ENCODE results near the gene TRAF1. TPM values are rescaled to one million over a fixed set of nuclear protein-coding genes. Genes with fewer than 3 reads are reported as not detected.

The TRAF1 gene
- total RNA-seq, 4 donors from 2014 or later = 5.7 to 7.8 (median 6.6) TPM

DNA sequence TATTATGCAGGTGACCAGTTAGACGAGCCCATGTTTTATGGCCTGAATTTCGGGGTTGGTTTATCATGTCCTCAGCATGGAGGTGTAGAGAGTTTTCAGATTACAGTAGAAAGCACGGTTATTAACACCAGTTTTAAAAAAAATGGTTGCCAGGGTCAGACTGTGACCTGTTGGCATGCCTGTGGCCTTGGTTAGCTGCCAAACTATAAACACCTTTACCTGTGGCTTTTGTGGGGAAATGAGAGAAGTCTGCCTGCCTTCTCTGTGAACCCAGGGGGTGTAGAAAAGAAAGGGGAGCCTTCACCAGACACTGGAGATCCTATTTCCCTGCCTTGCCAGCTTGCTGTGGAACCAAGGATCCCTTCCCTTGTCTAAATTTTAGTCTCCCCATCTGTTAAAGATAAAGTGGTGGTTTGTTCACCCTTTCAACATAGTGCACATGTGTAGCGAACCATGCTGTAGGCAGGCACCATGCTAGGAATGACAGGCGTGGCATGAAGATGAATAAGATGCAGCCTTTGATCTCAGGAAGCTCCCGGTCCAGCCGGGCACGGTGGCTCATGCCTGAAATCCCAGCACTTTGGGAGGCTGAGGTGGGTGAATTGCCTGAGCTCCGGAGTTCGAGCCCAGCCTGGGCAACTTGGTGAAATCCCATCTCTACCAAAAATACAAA, 43.5 kb downstream of the TRAF1 start:
- H3K36me3 ChIP-seq = no peaks in the 10 kb centered on the region
- no peaks in the 10 kb centered on the region for H3K27me3 ChIP-seq
- intact Hi-C loops (cut with DNase I) = no loop called here
- no peaks in the 10 kb centered on the region for H3K9me3 ChIP-seq
- H3K4me1 ChIP-seq = no peaks in the 10 kb centered on the region
- H3K27ac ChIP-seq = no peak overlapping the region
- 81 to 89% methylated on average over 9 to 10 of the region's 10 CpGs for WGBS, 2 donors
- no peak for DNase-seq
- no peak overlapping the region for H3K4me3 ChIP-seq (replicated peaks in 1 of 3)
- TF ChIP-seq, protein P1, sequence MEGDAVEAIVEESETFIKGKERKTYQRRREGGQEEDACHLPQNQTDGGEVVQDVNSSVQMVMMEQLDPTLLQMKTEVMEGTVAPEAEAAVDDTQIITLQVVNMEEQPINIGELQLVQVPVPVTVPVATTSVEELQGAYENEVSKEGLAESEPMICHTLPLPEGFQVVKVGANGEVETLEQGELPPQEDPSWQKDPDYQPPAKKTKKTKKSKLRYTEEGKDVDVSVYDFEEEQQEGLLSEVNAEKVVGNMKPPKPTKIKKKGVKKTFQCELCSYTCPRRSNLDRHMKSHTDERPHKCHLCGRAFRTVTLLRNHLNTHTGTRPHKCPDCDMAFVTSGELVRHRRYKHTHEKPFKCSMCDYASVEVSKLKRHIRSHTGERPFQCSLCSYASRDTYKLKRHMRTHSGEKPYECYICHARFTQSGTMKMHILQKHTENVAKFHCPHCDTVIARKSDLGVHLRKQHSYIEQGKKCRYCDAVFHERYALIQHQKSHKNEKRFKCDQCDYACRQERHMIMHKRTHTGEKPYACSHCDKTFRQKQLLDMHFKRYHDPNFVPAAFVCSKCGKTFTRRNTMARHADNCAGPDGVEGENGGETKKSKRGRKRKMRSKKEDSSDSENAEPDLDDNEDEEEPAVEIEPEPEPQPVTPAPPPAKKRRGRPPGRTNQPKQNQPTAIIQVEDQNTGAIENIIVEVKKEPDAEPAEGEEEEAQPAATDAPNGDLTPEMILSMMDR (IDR thresholded peaks at IDR 0.05) = no peak
- no peak for TF ChIP-seq POLR2A (IDR thresholded peaks at IDR 0.05)

DNA sequence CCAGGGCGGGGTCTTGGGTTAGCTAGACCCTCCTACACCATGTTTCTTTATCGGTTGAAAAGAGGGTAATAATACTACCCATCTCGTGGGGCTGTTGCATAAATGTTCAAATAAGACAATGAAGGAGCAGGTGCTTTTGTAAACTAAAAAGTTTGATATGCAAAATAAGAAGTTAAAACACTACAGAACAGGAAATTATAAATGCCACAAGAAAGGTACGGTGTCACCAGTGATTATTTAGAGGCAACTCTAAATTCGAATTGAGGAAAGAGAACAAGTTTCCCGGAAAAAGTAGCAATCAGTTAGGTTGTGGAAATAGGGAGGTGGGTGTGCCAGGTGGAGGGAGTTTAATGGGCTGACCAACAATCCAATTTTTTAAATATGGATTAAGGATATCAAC, 47.1 kb downstream of the TRAF1 start:
- DNase-seq = no peak
- intact Hi-C loops (cut with DNase I) = loop anchor here (5.0 kb wide), 1 partner anchor 58 kb away; no protein-coding TSS in a partner anchor
- Histone ChIP-seq H3K36me3 (no peaks in the 10 kb centered on the region), H3K27ac (no peak overlapping the region), H3K4me1 (peaks cover 4 to 5% of the 10 kb centered on the region in 2 donors), H3K9me3 (no peaks in the 10 kb centered on the region), H3K4me3 (replicated peaks in 1 of 3) (no peak overlapping the region), H3K27me3 (no peaks in the 10 kb centered on the region)
- TF ChIP-seq, protein P1 (IDR thresholded peaks at IDR 0.05) = no peak
- no peak for TF ChIP-seq POLR2A (IDR thresholded peaks at IDR 0.05)
- 78 to 85% methylated on average over 6 of the region's 6 CpGs for WGBS, 2 donors

DNA sequence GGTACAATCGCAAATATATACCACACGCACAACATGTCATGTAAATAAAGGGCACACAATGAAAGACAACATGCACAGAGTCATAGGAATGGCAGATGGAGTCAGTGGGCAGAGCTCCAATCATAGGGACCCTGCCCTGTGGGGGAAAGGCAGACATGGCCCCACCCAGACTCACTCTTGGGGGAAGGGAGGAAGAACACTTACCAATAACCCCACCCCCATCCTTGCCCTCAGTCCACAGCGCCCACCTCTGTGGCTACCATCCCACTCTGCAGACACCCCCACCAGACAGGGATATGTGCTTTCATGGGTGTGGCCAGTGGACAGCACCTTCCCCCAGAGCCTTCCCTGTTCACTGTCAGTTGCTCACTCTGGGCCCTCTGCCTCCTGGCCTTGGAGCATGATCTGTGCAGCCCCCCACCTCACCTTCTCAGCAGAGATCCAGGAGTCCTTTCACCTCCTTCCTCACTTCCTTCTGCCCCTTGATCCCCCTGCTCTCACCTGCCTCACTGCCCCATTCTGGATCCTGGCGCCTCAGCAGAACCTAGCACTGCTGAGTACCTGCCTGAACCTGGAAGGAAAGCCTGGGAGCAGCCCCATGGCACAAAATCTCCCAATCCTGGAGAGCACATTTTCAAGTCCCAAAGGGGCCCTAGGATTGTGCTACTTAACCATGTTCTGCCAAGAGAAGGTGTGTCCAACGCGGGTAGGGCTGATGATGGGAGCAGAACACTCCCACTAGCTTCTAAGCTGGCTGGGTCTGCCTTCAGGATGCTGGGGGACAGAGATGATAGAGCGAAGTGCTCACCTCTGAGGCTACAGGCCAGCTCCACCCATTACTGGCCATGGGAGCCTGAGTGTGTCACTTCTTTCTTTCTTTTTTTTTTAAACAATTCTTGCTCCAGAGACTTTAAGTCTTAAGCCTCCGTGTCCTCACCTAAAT, 48.1 kb downstream of the TRAF1 start:
- TF ChIP-seq, protein P1 (IDR thresholded peaks at IDR 0.05) = no peak
- Histone ChIP-seq H3K4me1 (peaks cover 5 to 6% of the 10 kb centered on the region in 2 donors), H3K27me3 (no peaks in the 10 kb centered on the region), H3K27ac (no peak overlapping the region), H3K9me3 (no peaks in the 10 kb centered on the region), H3K4me3 (replicated peaks in 1 of 3) (no peak overlapping the region), H3K36me3 (no peaks in the 10 kb centered on the region)
- intact Hi-C loops (cut with DNase I) = loop anchor here (5.0 kb wide), 1 partner anchor 59 kb away; no protein-coding TSS in a partner anchor
- 77 to 80% methylated on average over 8 of the region's 8 CpGs for whole genome bisulfite sequencing, 2 donors
- DNase-seq = no peak

DNA sequence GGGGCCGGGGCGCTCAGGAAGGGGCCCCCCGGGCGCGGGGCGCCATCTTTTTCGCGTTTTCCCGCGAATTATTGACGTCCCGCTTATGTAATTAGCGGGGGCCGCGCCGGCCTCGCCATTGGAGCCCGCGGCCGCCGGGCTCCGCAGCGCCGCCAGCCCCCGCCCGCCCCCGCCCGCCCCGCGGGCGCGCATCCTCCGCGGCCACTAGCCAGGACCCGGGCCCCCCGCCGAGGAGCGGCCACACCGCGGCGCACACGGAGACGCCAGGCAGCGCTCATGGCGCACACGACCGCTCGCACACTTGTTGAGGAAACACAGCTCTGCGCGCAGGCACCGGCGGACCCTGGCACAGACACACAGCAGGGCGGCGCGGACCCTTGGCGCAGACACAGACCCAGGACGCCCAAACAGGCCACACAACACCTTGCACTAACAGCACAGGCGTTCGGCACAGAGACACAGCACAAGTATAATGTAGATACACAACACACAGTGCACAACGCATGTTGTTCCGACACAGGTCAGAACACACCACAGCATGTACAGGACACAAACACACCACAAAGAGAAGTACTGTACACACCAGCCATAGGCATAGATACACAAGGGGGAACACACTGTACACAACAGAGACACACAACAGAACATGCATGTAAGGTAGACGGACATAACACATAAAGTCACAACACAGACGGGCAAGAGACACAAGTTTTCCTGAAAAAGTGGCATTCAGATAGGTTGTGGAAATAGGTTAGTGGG, 49.1 kb downstream of the TRAF1 start:
- TF ChIP-seq POLR2A (IDR thresholded peaks at IDR 0.05) = no peak
- TF ChIP-seq, protein P1 (IDR thresholded peaks at IDR 0.05) = no peak
- Histone ChIP-seq H3K36me3 (no peaks in the 10 kb centered on the region), H3K27me3 (no peaks in the 10 kb centered on the region), H3K4me1 (peaks cover 5 to 6% of the 10 kb centered on the region in 2 donors), H3K27ac (peak overlapping the region in 1 of 3 donors; percentile 61), H3K4me3 (replicated peaks in 1 of 3) (peak overlapping the region in 1 of 3 donors; percentile 59), H3K9me3 (no peaks in the 10 kb centered on the region)
- DNase-seq = peak; percentile 50
- intact Hi-C loops (cut with DNase I) = loop anchor here (5.0 kb wide), 1 partner anchor 60 kb away; no protein-coding TSS in a partner anchor
- WGBS, 2 donors = 10 to 13% methylated on average over 10 to 15 of the region's 63 CpGs
